HG03571 (cell line): Measurements from ENCODE around the gene SFTPA1.
"Not testable (repeated sequence)": the region's sequence is repeated elsewhere in the genome, so short reads cannot be mapped to it uniquely, and the experiment has no call there.

Source experiments
- ATAC-seq: cut with Tn5 transposase; IDR thresholded peaks from one replicate; pipeline ENCODE4 v1.9.1; 2021; ENCODE audit not compliant: unreplicated experiment

SFTPA1 gene

GRCh38 chr10:79610601-79611191 is at the start of gene SFTPA1:
Gene SFTPA1 (plus strand): TSS chr10:79610939. CDS start chr10:79611826, 887 bp downstream.
- no peak for ATAC-seq

DNA sequence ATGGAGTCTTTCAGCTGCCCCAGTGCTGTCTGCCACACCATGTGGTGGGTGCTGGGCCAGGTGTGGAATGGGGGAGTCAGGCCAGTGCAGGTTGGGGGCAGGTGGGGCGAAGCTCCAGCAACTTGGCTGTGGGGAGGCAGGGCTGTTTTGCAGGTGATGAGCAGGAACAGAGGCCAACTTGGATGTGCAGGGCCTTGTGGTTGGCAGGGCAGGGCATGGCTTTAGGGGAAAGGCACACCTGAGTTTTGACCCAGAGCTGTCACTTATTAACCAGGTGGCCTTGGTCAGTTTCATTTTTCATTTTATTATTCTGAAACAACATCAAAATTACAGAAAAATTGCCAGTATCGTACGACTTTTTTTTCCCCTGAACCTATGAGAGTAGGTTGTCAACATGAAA is 49.5 kb upstream of the SFTPA1 start:
- ATAC-seq, result no peak

DNA sequence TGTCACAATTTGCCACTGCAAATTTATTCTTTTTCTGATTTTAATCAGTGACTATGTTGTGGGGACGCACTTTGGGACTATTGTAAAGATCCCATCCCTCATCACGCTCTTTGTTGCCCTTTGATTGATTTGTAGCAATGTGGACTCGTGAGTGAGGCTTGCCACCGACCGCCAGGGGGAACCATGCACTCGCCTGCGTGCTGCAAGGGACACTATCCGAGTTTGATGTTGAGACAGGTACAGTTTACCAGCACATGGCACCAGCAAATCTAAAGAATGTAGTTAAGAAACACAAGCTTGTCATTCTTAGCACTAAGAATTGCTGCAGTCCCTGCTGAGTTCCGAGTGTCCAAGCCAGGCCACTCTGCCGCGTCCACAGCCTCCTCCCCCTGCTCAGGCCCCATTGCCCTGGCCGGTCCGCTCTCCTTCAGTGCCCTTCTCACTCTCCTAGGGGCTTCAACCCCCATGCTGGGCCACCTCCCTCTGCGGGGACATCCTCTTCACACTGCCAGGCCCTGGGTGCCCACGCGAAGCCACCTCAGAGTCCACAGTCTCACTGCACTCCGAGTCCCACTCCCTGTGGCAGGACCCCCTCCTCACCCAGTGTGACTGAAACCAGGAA is 48.5 kb upstream of the SFTPA1 start:
- ATAC-seq, result no peak

DNA sequence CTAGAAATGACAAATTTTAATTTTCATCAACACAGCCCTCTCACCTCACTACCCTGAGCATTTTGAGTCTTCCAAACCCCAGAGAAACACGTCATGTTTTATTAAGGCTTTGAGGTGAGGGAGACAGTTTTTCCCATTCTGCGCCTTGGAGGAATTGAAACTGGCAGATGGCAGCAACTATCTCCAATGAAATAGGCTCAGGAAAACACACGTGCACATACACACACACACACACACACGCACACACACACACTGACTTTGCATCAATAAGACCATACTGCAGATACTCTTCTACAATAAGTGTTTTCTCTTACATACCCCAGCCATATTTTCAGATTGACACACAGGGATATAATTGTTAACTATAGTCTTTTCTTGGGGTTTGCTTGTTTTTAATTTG is 47.3 kb upstream of the SFTPA1 start:
- no peak for ATAC-seq

DNA sequence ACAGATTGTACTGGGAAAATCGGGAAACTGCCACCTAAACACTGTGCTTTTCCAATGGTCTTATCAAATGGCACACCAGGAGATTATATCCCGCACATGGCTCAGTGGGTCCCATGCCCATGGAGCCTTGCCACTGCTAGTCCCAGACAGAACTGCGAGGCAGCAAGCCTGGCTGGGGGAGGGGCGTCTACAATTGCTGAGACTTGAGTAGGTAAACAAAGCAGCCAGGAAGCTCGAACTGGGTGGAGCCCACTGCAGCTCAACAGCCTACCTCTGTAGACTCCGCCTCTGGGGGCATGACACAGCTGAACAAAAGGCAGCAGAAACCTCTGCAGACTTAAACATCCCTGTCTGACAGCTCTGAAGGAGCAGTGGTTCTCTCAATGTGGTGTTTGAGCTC is 40.1 kb upstream of the SFTPA1 start:
- not testable (repeated sequence) for ATAC-seq

DNA sequence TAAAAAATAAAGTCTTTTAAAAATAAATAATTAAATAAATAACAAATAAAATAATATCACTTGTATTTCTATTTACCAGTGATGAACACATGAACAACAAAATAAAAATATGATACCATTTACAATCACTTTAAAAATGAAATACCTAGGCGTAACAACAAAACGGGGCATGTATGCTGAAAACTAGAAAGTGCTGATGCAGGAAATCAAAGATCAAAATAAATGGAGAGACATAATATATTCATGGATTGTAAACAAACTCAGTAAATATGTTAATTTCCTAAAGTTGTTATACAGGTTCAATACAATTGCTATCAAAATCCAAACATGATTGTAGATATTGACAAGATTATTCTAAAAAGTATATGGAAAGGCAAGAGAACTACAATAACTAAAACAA is 31.4 kb upstream of the SFTPA1 start:
- no peak for ATAC-seq

DNA sequence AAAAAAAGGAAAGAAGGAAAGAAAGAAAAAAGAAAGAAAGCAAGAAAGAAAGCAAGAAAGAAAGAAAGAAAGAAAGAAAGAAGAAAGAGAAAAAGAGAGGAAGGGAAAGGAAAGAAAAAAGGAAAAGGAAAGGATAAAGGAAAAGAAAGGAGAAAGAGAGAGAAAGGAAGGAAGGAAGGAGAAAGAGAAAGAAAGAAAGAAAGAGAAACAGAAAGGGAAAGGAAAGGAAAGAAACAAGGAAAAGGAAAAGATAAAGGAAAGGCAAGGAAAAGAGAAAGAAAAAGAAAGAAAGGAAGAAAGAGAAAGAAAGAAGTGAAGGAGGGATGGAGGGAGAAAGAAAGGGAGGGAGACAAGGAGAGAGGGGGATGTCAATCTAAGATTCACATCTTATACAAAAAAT is 29.7 kb upstream of the SFTPA1 start:
- no peak for ATAC-seq

GRCh38 chr10:79582096-79582495 is 28.6 kb upstream of the SFTPA1 start:
- ATAC-seq, result no peak

DNA sequence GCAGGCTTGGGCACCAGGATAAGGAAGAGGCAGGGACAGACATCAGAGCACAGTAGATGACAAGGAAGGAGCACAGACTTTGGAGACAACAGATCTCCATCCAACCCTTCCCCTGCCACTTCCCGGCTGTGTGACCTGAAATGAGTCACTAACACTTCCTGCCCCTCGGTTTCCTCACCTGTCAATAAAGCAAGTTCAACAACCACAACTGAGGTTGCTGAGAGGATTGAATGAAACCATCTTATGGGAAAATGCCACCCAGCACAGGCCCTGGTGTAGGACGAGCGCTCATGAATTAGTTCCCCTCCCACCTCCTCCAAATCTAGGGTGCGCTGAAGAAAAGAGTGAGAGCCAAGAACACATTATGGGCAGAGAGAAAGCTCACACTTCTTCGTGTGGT is 27.8 kb upstream of the SFTPA1 start:
- ATAC-seq, result not testable (repeated sequence)

- ATAC-seq, result no peak
These were observed 27.2 kb upstream of the SFTPA1 start for GRCh38 chr10:79583488-79584024.

GRCh38 chr10:79585870-79586527 is 24.7 kb upstream of the SFTPA1 start:
- ATAC-seq, result no peak

DNA sequence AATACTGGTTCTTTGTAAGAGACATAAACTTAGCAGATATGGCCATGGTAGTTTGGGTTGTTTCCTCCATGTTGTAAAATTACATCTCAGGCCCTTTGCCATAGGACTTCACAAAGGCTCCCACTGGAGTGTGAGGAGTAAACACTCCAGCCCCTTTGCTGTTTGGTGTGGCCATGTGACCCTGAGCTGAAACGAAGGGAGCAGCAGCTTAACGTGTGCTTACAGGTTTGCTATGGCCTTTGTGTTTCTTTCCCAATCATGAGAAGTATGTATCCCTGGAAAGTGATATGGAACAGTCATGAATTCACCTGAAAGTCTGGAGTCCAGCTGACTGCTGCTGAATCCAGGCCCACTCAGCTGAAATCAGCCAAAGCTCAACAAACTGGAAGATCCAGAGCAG is 23.8 kb upstream of the SFTPA1 start:
- ATAC-seq, result no peak

DNA sequence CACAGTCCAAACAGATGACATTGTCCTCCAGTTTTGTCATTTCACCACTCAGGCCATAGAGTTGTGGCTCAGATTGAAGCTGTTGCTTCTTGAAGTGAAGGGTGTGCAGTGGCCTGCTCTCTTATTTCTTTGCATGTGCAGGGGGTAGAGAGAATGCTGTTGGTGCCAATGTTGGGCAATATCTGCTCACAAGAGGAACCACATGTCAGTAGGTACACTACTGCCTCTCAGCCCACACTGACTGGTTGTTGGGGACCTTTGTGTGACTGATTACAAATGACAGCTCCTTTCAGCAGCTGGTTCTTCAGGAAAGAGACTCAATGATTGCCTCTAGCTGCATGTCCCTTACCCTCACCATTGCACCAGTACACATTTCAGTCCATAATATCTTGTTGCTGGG is 21.9 kb upstream of the SFTPA1 start:
- ATAC-seq, result no peak

DNA sequence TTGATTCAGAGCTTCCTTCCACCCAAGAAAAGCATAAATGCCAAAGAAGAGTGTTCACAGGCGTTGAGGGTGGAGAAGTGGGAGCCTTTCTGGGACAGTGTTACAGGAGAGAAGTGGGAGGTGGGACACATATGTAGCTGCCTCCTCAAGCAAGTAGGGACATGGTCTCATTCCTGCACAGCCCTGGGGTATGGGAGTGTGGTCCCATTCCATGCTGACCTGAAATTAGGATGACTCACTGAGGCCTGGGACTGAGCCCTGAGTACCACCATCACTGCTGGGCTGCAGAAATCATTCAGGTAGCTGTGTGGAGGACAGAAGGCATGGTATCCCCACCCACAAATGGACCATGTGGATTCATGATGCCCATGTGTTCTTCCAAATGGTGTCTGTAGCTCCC is 17.4 kb upstream of the SFTPA1 start:
- no peak for ATAC-seq

GRCh38 chr10:79594565-79594964 is 16.2 kb upstream of the SFTPA1 start:
- ATAC-seq, result not testable (repeated sequence)

DNA sequence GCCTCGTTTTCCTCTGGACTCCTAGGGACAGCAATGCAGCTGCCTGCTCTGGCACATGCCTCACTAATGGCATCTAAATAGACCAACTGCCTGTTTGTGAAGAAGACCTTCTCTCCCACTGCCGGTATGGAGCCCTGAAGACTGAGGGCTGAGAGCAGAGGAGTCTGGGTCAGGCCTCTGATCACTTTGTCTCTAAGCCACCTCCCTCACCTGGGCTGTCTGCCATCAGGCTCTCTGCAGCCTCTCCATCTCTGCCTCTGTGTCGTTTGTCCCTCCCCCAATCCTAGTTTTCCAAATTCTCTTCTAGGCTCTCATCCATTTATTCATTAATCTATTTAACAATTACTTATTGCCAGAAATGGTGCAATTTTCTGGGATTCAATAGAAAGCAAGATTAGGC is 15.2 kb upstream of the SFTPA1 start:
- ATAC-seq, result no peak

DNA sequence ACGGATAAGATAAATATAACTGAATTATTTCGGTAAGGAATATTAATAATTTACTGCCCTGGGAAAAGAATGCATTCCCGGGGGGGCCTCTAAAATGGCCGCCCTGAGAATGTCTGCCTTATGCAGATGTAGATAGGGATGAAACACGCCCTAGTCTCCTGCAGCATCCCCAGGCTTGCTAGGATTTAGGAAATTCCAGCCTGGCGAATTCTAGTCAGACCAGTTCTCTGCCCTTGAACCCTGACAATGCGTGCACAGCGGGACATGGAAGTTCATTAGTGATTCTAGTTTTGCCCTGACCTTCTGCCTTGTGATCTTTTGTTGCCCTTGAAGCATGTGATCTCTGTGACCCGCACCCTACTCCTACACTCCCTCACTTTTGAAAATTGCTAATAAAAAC is 11.1 kb upstream of the SFTPA1 start:
- ATAC-seq, result not testable (repeated sequence)

DNA sequence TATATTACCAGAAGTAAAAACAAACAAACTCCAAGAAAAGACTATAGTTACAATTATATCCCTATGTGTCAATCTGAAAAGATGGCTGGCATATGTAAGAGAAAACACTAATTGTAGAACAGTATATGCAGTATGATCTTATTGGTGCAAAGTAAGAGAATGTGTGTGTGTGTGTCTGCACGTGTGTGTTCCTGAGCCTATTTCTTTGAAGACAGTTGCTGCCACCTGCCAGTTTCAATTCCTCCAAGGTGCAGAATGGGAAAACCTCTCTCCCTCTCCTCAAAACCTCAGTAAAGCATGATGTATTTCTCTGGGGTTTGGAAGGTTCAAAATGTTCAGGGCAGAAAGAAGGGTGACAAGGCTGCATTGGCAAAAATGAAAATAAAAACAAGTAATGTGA is 8.8 kb upstream of the SFTPA1 start:
- ATAC-seq, result no peak

- no peak for ATAC-seq
These were observed 7.8 kb upstream of the SFTPA1 start for GRCh38 chr10:79602953-79603352.

DNA sequence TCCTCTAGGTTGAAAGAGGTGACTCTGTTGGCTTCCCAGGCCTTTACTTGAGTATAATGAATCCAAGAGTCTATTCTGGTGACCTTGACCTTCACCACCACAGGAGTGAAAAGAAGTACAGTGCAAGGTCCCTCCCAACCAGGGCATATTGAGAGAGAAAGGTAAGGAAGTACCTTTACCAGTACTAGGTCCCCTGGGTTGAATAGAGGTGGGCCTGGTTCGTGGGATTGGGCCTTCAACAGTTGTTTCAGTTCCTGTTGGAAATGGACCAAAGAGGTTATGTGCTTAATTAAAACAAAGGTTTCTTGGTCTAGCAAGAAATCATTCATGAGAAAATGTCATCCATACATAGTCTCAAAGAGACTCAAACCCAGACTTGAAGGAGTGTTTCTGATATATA is 6.4 kb upstream of the SFTPA1 start:
- ATAC-seq, result no peak

DNA sequence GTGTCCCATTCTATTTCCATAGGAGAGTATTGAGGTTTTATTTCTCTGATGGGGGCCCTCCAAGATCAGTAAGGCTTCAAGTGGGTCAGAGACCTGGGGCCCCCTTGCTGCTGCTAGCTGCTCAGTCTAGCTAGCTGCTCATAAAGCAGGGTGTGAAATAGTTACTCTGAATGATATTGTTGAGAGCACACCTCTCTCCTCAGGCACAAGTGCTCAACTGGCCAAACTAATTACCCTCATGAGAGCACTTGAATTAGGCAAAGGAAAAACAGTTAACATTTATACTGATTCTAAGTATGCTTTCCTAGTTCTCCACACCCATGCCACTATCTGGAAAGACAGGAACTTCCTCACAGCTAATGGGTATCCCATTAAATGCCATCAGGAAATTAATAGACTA is 5.4 kb upstream of the SFTPA1 start:
- no peak for ATAC-seq
